HG02678 (cell line): ENCODE data around the gene IYD.
"Not testable (repeated sequence)": the region's sequence is repeated elsewhere in the genome, so short reads cannot be mapped to it uniquely, and the experiment has no call there.

Experiments used
- ATAC-seq: cut with Tn5 transposase; IDR thresholded peaks from one replicate; pipeline ENCODE4 v1.9.1; 2021; ENCODE audit warnings: mild to moderate bottlenecking, moderate library complexity; ENCODE audit not compliant: unreplicated experiment

IYD gene

GRCh38 chr6:150349546-150349945, 19.3 kb upstream of the IYD start:
- no peak for ATAC-seq

GRCh38 chr6:150352321-150353296, 16.2 kb upstream of the IYD start:
- ATAC-seq, result no peak

GRCh38 chr6:150353445-150353844, 15.4 kb upstream of the IYD start:
- ATAC-seq, result no peak

DNA sequence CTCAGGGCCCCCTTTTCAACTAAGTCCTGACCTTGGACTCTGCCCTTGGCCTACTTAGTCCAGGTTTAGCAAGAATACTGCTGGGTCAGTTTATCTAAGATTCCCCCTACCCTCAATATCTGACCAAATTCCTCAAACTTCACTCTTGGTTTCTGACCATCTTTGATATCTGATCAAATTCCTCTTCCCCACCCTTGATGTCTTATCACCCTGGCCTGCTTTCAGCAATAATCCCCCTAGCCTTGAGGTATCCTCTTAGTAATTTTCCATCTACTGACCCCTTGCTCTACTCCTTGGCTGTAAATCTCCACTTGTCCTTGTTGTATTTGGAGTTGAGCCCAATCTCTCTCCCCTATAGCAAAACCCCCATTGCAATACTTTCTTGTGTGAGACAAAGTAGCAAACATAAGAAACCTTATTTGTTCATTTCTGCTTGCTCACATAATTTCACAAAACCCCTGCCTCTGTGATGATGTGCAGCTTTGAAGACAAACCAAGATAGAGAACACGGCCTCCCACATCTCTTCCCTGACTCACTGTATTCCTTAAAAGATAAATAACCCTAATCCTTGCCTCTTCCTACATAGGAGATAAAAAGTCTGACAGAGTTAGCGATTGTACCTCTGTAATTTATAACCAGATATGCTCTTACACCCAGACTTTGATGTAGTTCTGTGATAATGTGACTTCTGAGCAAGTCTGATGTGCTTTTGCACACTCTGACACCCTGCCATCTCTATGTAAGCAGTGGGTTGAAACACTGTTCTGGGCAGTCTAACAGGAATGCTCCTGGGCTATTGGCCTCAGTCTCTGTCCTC, 13.8 kb upstream of the IYD start:
- ATAC-seq, result no peak

DNA sequence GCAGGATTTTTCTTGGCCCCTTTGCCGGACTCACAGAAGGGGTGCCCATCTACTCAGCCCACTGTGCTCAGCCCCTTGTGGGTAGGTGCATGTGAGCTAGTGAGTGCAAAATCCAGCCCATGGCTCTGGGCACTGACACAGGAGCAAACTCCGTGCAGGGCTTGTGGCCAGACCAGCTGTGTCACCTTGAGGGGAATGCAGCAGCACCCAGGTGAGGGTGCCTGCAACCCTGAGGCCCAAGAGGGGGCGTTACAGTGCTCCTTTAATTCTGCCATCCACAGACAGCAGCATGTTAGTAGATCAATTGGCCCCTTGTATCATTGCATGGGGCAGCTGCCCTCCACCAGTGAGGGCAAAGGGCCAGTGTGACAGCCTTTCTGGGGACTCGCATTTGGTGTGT, 12.9 kb upstream of the IYD start:
- no peak for ATAC-seq

- no peak for ATAC-seq
These were observed 6.9 kb upstream of the IYD start for GRCh38 chr6:150361876-150362275.

- no peak for ATAC-seq
These were observed 5.1 kb upstream of the IYD start for GRCh38 chr6:150363733-150364132.

- no peak for ATAC-seq
These were observed 2.6 kb upstream of the IYD start for GRCh38 chr6:150366118-150366778.

DNA sequence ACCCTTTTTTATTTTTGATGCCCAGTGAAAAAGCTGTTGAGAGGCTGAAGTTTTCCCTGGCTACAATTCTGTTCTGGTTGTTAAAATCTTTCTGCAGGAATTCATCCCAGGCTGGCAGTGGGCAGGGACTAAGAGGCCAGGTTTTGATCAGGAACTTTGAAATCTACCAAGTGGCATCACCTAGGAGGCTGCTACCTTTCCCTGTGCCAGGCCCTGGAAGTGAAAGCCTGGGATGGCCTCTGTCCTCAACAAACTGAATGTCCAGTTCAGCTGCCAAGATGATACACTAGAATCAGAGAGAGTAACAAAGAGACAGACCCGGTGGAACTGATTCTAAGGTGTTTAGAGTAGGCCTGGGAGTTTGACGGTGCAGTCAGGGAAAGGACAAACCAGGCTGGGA, 596 bp downstream of the IYD start:
- ATAC-seq, result no peak

GRCh38 chr6:150370112-150370511, 1.3 kb downstream of the IYD start:
- ATAC-seq, result no peak

- no peak for ATAC-seq
These were observed 2.5 kb downstream of the IYD start for GRCh38 chr6:150371356-150371755.

DNA sequence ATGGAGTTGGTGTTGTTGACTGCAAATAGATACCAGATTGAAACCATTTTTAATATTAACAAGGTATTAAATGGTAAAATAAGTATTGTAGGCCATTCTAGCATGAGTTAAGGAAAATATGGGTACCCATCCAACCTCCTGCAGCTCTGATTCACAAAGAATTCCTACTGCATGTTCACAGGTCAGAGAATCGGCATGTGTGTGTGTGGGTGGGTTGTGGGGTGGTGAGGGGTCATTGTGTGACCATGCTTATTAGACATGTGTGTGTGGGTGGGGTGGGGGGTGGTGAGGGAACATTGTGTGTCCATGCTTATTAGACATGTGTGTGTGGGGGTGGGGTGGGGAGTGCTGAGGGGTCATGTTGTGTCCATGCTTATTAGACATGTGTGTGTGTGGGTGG, 3.2 kb downstream of the IYD start:
- no peak for ATAC-seq

DNA sequence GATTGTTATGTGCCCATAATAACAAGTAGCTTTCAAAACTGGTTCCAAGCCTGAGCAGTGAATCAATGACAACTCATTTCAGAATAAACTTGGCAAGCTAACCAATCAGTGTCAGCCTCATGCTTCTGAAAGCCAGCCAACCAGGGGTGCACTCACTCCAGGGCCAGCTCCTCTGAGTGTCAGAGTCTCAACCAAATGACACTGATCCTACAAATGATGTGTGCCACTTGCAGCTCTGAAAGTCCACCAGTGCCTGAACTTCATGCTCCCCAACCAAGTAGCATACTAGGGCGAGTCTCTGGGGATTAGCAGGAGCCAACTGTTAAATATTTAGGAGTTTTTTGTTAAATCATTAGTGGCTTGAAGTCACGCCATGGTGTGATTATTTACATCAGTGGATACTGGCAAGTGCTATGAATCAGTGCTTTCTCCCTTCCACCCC, 4.5 kb downstream of the IYD start:
- no peak for ATAC-seq

- not testable (repeated sequence) for ATAC-seq
These were observed 5.5 kb downstream of the IYD start for GRCh38 chr6:150374346-150374745.

- ATAC-seq, result no peak
These were observed 8.5 kb downstream of the IYD start for GRCh38 chr6:150377211-150377781.

DNA sequence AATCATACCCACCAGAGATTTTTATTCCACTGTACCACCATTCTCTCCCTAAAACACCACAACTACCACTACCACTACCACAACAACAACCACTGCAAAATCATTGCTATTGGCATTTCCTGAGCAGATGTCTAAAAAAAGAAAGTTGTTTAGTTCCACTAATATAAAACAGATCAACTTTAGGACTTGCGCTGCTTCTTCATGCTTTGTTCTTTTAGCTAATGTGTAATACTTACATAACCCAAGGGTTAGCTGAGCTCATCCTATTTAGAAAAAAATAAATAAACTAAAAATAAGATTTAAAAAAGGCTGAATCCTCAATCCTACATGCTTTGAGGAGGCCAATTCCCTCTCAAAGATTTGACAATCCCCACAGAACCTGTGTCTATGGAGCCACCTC, 11.4 kb downstream of the IYD start:
- no peak for ATAC-seq

DNA sequence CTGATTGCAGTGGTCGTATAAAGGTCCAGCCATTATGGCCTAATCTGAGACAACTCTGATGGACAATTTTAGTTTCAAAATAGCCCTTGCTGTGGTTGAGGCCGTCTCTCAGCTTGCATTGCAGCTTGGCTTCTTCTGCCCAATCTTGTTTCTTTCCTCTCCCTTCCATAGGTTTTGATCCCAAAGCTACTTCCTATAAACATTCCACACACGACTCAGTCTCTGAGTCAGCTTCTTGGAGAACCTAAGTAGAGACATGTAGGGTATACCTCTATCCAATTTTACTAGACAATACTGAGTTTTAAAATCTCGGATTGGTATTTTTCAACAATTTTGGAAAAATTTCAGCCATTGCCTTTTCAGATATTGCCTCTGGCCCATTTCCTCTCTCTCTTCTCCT, 13.4 kb downstream of the IYD start:
- no peak for ATAC-seq

DNA sequence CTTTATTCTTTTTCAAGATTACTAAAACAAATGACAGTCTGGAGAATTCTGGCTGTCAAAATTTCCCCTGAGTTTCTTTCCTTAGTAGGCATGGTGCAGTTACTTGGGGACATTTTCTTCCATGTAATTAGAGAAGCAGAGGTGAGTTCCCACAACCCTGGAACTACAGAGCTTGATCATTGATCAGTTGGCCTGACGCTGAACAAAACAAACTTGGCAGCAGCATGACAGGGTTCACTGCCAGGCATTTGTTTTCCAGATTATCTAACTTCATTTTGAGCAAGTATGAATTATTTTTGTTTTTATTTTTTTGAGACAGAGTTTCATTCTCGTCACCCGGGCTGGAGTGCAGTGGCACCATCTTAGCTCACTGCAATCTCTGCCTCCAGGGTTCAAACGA, 22.6 kb downstream of the IYD start:
- ATAC-seq, result no peak

DNA sequence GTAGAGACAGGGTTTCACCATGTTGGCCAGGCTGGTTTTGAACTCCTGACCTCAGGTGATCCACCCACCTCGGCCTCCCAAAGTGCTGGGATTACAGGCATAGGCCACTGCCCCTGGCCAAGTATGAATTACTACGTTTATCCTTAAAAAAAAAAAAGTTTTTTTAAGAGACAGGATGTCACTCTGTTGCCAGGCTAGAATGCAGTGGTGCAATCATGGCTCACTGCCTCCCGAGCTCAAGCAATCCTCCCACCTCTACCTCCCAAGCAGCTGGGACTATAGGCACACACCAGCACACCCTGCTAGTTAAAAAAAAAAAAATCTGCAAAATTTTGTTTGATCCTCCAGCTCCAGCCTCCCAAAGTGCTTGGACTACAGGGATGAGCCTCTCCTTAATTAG, 23.1 kb downstream of the IYD start:
- ATAC-seq, result no peak

DNA sequence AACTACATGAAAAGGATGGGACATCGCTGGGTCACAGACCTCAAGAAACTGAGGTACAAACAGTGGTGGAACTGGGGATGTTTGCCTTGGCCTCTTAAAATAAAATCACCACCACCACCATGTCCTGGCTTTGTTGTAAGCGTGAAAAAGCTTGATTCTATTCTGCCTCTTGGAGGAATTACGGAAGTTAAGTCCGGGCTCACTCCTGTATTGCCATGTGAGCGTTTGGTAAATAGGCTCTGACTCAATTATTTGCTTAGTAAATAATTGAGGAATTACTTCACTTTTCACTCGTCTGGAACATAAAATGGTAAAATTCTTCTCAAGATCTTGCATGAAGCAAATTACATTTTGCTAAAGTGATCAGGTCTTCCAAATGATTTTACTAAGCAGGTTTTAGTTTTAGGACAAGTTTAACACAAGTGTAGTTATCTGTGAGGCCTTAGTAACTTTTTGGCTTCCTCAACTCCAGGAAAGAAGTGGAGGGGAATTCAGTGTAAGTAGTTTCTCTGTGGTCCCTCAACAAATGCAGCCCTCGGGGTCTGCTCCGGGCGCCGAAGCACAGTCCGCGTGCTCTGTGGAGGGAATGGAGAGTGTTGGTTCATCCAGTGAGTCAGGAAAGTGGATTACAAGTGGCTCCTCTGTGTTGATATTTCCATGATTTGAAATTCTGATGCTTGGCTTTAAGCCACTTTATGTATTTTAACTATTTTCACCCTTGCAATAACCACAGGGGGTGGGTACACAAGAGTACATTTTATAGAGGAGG, 23.8 kb downstream of the IYD start:
- ATAC-seq, result no peak
